Measurements from ENCODE around the gene RASGRP1. TPM values are rescaled to one million over a fixed set of nuclear protein-coding genes. Genes with fewer than 3 reads are reported as not detected.

RASGRP1 gene
- total RNA-seq, 1 experiment from 2014 or later, result 2.8 TPM

DNA sequence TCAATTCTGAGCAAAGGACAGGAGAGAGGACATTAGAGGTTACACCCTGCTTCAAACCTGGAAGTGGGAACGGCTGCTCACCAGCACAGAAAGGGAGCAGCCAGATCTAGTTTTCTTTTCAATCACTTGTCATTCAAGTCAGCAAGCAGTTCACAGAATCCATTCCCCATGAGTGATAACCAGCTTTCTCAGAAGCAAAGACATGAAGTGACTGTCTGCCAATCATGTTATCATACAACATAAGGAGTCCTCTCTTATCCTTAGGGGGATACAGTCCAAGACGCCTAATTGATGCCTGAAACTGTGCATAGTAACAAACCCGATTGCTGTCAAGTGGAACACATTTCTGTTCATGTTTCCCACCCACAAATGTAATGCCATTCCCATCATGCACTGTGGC lies 56.0 kb downstream of the RASGRP1 start (continued):
- TF ChIP-seq, protein P1, sequence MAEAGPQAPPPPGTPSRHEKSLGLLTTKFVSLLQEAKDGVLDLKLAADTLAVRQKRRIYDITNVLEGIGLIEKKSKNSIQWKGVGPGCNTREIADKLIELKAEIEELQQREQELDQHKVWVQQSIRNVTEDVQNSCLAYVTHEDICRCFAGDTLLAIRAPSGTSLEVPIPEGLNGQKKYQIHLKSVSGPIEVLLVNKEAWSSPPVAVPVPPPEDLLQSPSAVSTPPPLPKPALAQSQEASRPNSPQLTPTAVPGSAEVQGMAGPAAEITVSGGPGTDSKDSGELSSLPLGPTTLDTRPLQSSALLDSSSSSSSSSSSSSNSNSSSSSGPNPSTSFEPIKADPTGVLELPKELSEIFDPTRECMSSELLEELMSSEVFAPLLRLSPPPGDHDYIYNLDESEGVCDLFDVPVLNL (CRISPR knock-in tag; IDR thresholded peaks at IDR 0.05; ENCODE audit: borderline replicate concordance, low read depth), result no peak
- no peak for TF ChIP-seq NFE2L1 (CRISPR knock-in tag; IDR thresholded peaks at IDR 0.05)
- TF ChIP-seq, protein P2, sequence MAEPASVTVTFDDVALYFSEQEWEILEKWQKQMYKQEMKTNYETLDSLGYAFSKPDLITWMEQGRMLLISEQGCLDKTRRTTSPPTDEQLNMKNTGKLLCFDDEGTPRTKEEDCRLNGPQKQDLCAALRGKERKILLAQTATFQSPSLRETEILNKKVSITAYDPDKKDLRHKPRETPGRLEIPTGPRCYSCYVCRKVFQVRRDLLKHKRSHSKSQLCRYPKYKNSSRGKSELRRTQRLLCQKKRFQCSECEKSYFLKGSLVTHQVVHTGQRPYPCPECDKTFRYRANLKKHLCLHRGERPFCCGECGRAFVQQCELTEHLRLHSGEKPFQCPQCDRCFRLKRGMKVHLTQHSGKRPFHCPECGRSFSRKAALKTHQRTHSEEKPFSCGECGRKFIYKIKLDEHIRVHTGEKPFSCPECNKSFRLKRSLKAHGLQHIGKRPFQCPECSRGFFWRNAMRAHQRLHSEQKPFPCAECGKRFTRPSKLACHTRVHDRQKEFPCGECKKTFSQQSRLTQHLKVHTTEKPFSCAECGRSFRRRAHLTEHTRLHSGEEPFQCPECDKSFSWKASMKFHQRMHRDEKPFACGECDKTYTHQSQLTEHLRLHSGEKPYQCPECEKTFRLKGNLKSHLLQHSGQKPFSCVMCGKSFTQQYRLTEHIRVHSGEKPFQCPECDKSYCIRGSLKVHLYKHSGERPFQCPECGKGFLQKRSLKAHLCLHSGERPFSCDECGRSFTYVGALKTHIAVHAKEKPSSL (CRISPR knock-in tag; conservative IDR thresholded peaks at IDR 0.05), result no peak

DNA sequence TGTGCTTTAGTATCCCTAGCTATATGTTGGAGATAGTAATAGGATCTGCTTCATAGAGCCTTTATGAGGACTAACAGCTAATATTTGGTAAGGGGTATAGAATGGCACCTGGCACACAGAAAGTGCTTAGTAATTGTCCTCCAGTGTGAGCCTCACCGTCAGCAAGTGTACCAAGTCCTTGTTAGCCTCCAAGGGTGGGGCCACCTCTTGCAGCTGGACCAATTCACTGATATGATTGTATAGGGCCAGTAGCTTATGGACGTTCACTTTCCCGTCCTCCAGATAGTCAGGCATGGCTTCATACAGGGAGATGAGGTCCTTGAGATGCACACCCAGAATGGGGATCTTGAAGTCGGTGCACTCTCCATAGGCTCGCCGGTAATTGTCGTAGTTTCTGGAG lies 57.0 kb downstream of the RASGRP1 start:
- Mint-ChIP-seq H3K9me3 (no peaks in the 10 kb centered on the region), H3K4me1 (no peaks in the 10 kb centered on the region), H3K27me3 (ENCODE audit: low read depth) (no peaks in the 10 kb centered on the region), H3K36me3 (no peaks in the 10 kb centered on the region), H3K4me3 (no peak overlapping the region), H3K27ac (no peak overlapping the region; the same call in 1 of the 2 replicates)
- DNase-seq (ENCODE audit: low spot score) (no peak), ATAC-seq (no peak)
- ChIA-PET POLR2A (no interaction called here), CTCF (interaction anchor here (0.8 kb wide), 1 partner anchor 192 kb away, joined by 3 read pairs; no protein-coding TSS in a partner anchor)
- TF ChIP-seq CREB1 (CRISPR knock-in tag; IDR thresholded peaks at IDR 0.05) (no peak), ZNF416 (CRISPR knock-in tag; IDR thresholded peaks at IDR 0.05) (no peak), NR1H2 (CRISPR knock-in tag; IDR thresholded peaks at IDR 0.05) (no peak), PRDM15 (CRISPR knock-in tag; IDR thresholded peaks at IDR 0.05) (no peak), ZNF138 (CRISPR knock-in tag; conservative IDR thresholded peaks at IDR 0.05) (no peak), CREM (CRISPR knock-in tag; IDR thresholded peaks at IDR 0.05) (no peak), OVOL2 (CRISPR knock-in tag; IDR thresholded peaks at IDR 0.05; ENCODE audit: borderline replicate concordance) (no peak), ZNF317 (CRISPR knock-in tag; IDR thresholded peaks at IDR 0.05; ENCODE audit: borderline replicate concordance, low read depth) (no peak), CBFB (CRISPR knock-in tag; IDR thresholded peaks at IDR 0.05; ENCODE audit: low read depth) (no peak), AFF4 (CRISPR knock-in tag; IDR thresholded peaks at IDR 0.05; ENCODE audit: borderline replicate concordance) (no peak), HMGA2 (CRISPR knock-in tag; IDR thresholded peaks at IDR 0.05) (no peak), ZBTB21 (CRISPR knock-in tag; IDR thresholded peaks at IDR 0.05; ENCODE audit: borderline replicate concordance) (no peak), NR2C2 (CRISPR knock-in tag; IDR thresholded peaks at IDR 0.05) (no peak), PRRX2 (CRISPR knock-in tag; IDR thresholded peaks at IDR 0.05) (no peak), CTCF (IDR thresholded peaks at IDR 0.05) (no peak)
- TF ChIP-seq, protein P3, sequence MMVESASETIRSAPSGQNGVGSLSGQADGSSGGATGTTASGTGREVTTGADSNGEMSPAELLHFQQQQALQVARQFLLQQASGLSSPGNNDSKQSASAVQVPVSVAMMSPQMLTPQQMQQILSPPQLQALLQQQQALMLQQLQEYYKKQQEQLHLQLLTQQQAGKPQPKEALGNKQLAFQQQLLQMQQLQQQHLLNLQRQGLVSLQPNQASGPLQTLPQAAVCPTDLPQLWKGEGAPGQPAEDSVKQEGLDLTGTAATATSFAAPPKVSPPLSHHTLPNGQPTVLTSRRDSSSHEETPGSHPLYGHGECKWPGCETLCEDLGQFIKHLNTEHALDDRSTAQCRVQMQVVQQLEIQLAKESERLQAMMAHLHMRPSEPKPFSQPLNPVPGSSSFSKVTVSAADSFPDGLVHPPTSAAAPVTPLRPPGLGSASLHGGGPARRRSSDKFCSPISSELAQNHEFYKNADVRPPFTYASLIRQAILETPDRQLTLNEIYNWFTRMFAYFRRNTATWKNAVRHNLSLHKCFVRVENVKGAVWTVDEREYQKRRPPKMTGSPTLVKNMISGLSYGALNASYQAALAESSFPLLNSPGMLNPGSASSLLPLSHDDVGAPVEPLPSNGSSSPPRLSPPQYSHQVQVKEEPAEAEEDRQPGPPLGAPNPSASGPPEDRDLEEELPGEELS (CRISPR knock-in tag; IDR thresholded peaks at IDR 0.05), result no peak
- TF ChIP-seq, protein P4, sequence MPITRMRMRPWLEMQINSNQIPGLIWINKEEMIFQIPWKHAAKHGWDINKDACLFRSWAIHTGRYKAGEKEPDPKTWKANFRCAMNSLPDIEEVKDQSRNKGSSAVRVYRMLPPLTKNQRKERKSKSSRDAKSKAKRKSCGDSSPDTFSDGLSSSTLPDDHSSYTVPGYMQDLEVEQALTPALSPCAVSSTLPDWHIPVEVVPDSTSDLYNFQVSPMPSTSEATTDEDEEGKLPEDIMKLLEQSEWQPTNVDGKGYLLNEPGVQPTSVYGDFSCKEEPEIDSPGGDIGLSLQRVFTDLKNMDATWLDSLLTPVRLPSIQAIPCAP (CRISPR knock-in tag; IDR thresholded peaks at IDR 0.05), result no peak
